Activated naive CD4-positive, alpha-beta T cell treated with anti-CD3 and anti-CD28 coated beads, Interleukin-2, amount 50 U/mL, for 24 hours (primary cell): ENCODE data around the gene ZMYND8.
A peak's percentile ranks its signal among the peaks of the same experiment; 100 is the strongest.

Experiments used
- H3K27ac Mint-ChIP-seq: one replicate; pipeline ENCODE4 v1.8.0; 2021; ENCODE audit warnings: mild to moderate bottlenecking, mixed read lengths
- H3K27me3 Mint-ChIP-seq: one replicate; pipeline ENCODE4 v1.8.0; 2021; ENCODE audit warnings: mixed read lengths
- H3K36me3 Mint-ChIP-seq: one replicate; pipeline ENCODE4 v1.8.0; 2021; ENCODE audit warnings: mixed read lengths
- H3K4me1 Mint-ChIP-seq: one replicate; pipeline ENCODE4 v1.8.0; 2021; ENCODE audit warnings: mixed read lengths
- H3K4me3 Mint-ChIP-seq: one replicate; pipeline ENCODE4 v1.8.0; 2021; ENCODE audit warnings: mild to moderate bottlenecking, mixed read lengths
- H3K9me3 Mint-ChIP-seq: one replicate; pipeline ENCODE4 v1.8.0; 2021; ENCODE audit warnings: mixed read lengths

Gene ZMYND8

DNA sequence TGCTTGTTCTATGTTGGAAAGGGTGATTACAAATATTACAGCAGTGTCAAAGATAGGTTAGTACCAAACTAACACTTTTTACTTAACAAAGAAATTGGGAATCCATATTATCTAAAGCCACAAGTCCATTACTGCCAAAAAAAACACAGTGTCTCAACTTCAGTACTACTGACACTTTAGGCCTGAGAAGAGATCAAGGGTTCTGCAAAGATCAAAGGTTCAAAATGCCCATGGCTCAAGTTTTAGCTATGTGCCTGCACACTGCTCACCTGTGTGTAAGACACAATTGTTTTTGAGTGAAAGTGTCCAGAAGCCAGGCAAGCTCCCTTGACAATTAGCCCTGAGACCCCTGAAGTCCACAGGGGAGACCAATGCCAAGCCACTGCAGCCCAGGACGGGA lies 132.6 kb downstream of the ZMYND8 start:
- Mint-ChIP-seq H3K36me3 (peaks cover 13% of the 10 kb centered on the region), H3K9me3 (no peaks in the 10 kb centered on the region), H3K4me3 (no peak overlapping the region), H3K27me3 (no peaks in the 10 kb centered on the region), H3K4me1 (no peaks in the 10 kb centered on the region), H3K27ac (no peak overlapping the region)

DNA sequence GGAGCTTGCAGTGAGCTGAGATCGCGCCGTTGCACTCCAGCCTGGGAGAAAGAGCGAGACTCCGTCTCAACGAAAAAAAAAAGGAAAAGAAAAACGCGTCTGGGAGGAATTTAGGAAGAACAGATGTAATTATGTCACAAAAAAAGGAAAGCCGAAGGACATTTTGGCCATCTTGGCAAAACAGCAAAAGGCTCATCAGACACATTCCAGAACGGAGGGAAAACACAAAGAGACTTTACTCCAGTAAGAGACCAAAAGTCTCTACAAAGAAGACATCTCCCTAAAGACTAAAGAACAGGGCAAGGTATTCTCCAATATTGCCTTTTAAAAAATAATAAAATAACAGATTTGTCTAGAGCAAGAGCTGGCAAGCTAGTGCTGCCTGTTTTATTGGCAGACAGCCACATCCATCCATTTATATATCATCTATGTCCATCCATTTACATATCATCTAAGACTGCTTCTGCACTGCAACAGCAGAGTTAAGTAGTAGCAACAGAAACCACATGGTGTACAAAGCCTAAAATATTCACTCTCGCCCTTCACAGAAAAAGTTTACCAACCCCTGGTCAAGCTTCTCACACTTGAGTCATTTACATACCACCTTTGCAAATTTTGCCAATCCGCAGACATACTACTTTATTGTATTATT lies 133.9 kb downstream of the ZMYND8 start:
- H3K27me3 Mint-ChIP-seq: no peaks in the 10 kb centered on the region
- peaks cover 19% of the 10 kb centered on the region for H3K36me3 Mint-ChIP-seq
- H3K4me3 Mint-ChIP-seq: no peak overlapping the region
- no peaks in the 10 kb centered on the region for H3K4me1 Mint-ChIP-seq
- no peaks in the 10 kb centered on the region for H3K9me3 Mint-ChIP-seq
- H3K27ac Mint-ChIP-seq: peak overlapping the region; percentile 30

DNA sequence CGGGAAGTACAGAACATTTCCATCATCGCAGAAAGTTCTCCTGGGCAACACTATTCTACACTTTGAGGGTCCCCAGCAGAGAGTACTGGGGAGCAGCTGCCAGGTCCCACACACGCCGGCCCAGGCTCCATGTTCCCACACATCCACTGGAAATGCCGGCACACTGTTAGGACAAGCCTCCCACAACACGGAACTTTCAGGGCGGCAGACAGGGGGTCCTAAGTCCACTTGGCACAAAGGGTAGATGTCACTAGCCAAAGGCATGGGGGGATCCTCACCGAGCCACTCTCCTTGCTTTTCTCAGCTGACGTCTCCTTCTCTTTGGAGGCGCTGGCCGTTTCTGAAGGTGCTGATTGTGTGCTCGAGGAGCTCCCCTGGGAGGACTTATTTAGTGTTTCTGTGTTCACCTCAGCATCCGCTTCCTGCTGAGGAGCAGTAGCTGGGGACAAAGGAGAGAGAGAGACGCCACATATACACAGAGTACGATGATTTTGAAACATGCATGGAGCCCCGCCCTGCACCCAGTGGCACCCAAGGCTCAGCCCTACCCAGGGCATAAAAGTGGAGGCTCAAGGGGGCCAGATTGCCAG lies 135.4 kb downstream of the ZMYND8 start:
- no peak overlapping the region for H3K27ac Mint-ChIP-seq
- no peaks in the 10 kb centered on the region for H3K9me3 Mint-ChIP-seq
- peaks cover 19% of the 10 kb centered on the region for H3K36me3 Mint-ChIP-seq
- no peaks in the 10 kb centered on the region for H3K27me3 Mint-ChIP-seq
- H3K4me1 Mint-ChIP-seq: no peaks in the 10 kb centered on the region
- no peak overlapping the region for H3K4me3 Mint-ChIP-seq

DNA sequence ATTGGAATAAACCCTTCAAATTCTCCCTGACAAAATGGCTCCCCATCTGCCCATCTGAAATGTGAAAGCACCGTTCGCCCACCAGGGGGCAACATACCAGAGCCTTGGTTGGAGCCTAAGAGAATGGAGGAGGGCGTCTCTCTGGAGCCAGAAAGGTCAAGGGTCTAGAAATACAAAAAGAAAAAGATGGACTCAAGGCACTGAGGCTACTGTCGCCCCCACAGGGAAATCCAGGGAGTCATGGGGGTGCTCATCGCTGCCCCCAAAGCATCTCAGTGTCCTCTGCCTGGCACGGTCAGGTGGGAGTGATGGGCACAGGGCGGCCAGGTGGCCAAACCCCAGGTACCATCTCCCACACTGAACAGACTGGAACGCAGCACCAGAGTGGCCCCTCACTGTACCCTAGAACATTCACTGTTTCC lies 136.3 kb downstream of the ZMYND8 start:
- Mint-ChIP-seq H3K36me3 (peaks cover 22% of the 10 kb centered on the region), H3K9me3 (no peaks in the 10 kb centered on the region), H3K27ac (no peak overlapping the region), H3K4me3 (no peak overlapping the region), H3K4me1 (no peaks in the 10 kb centered on the region), H3K27me3 (no peaks in the 10 kb centered on the region)

DNA sequence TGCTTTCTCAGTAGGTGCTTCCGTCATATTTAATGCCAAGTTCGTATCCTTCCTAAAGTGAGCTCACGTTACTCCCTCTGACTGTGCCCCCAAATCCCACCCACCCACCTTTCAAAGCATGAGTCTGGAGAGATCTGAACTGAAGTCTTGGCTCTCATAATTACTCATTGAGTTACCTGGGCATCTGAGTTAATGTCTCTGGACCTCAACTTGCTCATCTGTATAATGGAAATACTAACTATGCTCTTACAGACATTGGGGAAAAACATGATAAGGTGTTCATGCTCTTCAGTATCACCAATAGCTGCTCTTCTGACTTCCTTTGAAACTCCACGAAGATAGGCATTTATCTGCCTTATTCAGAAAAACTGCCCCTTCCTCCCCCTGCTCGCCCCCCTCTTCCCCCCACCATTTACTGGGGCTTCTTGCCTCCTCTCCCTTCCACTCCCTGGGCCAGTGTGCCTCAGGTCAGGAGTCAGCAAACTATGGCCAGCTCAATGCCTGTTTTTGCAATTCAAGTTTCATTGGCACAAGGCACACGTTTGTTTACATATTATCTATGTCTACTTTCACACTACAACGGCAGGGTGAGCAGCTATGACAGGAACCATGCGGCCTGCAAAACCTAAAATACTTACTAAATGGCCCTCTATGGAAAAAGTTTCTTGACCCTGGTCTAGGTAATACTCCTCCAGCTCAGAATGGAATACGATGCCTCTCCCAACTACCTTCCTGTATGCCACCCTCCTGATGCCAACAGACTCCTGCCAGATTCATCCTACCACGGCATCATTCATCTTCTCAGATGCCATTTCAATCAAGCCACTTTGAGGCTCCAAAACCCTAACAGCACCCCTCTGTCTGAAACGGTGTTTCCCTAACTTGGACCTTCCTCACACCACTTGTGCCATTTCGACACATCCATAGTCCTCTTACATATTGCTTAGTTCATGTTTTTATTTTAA lies 138.7 kb downstream of the ZMYND8 start:
- H3K27ac Mint-ChIP-seq: no peak overlapping the region
- H3K4me3 Mint-ChIP-seq: no peak overlapping the region
- H3K4me1 Mint-ChIP-seq: no peaks in the 10 kb centered on the region
- no peaks in the 10 kb centered on the region for H3K9me3 Mint-ChIP-seq
- no peaks in the 10 kb centered on the region for H3K27me3 Mint-ChIP-seq
- H3K36me3 Mint-ChIP-seq: peaks cover 15% of the 10 kb centered on the region

DNA sequence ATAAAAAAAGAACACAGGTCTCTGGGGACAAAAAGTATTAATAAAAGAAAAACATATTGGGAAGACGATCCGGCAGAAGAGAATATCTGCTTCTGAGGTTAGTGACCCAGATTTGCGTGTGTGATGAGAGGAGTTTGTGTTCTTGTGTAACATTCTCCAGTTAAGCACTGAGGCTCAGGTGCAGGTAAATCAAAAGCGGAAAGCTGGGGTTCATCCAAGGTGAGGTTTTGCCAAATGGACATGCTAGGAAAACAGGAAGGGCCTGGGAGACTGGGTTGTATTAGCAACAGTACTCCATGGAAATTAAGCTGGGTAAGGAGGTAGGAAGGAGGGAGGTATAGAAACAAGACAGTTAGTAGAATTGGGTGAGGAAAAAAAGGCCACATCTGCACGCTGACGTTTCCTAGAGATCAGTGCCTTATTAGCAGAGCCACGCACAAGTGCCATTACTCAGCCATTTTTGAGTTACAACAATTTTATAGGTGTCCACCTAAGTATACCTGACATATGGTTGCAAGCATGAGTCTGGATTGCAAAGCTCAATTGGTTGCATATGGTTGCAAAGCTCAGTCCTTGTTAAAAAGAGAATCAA lies 139.6 kb downstream of the ZMYND8 start:
- no peaks in the 10 kb centered on the region for H3K27me3 Mint-ChIP-seq
- H3K27ac Mint-ChIP-seq: peak overlapping the region; percentile 52
- no peak overlapping the region for H3K4me3 Mint-ChIP-seq
- no peaks in the 10 kb centered on the region for H3K4me1 Mint-ChIP-seq
- H3K36me3 Mint-ChIP-seq: peaks cover 12% of the 10 kb centered on the region
- H3K9me3 Mint-ChIP-seq: no peaks in the 10 kb centered on the region

DNA sequence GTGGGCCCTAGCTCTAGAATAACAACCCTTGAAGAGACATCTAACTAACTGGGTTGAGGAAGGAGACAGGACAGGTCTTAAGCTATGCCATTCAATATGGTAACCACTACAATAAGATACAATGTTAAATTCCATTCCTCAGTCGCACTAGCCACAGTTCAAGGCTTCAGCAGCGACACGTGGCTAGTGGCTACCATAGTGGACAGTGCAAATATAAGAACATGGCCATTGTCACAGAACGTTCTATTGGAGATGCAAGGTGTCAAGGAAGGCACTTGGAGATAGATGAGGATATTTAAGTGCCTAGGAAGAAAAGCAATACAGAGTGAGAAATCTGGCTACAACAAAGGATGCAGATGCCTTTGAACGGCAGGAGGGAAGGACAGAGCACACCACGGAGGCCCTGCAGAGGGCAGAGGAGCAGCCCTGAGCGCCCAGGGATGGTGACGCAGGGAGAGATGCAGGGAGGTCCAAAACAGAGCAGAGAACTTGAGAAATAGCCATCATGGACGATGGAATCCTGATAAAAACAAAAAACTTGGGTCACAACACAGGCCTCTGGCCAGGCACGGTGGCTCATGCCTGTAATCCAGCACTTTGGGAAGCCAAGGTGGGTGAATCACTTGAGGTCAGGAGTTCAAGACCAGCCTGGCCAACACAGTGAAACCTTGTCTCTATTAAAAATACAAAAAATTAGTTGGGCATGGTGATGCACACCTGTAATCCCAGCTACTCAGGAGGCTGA lies 140.7 kb downstream of the ZMYND8 start:
- H3K9me3 Mint-ChIP-seq: no peaks in the 10 kb centered on the region
- no peaks in the 10 kb centered on the region for H3K4me1 Mint-ChIP-seq
- no peaks in the 10 kb centered on the region for H3K27me3 Mint-ChIP-seq
- H3K36me3 Mint-ChIP-seq: peaks cover 12% of the 10 kb centered on the region
- H3K4me3 Mint-ChIP-seq: no peak overlapping the region
- H3K27ac Mint-ChIP-seq: peak overlapping the region; percentile 92

DNA sequence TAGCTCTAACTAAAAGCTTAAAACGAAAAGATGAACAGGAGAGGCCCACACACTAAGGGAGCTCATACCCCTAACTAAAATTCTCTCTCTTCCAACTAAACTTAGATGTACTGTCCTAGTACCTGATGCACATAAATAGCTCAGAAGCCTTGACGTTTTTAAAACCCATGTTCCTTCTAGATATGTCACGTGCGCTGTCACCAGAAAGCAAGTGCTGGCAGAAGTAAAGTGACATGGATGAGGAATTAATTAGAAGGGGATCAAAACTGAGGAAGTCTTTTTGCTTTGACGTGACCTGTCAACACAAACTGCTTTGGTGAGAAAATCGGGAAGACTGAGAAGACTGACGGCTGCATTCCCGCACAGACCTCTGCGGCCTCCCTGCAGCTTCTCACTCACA lies 142.5 kb downstream of the ZMYND8 start:
- Mint-ChIP-seq H3K27ac (no peak overlapping the region), H3K27me3 (no peaks in the 10 kb centered on the region), H3K36me3 (peaks cover 11% of the 10 kb centered on the region), H3K4me3 (no peak overlapping the region), H3K4me1 (no peaks in the 10 kb centered on the region), H3K9me3 (no peaks in the 10 kb centered on the region)

DNA sequence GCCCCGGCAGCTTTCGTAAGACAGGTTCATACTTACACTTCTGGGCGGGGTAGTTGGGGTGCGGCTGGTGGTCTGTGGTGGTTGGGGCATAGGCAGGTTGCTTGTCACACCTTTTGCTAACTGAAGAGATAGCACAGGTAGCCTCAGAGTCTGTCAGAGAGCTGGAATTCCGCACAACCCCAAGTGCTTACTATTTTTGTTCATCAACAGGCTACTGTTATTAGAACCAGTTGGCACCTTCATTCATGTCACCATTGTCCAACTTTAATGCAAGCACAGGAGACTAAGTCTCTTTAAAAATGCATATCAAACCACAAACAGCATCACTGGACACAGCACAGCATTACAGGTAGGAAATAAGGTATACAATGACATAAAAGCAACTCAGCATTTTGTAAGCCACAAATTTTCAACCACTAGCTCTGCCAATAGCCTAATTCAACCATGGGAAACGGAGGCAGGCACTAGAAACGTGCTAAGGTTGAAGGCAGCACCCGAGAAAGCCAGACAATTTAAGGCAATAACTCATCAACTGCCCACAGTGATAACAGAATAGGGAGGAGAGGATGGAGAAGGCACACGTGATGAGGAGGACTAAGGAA lies 143.8 kb downstream of the ZMYND8 start:
- Mint-ChIP-seq H3K27me3 (no peaks in the 10 kb centered on the region), H3K4me1 (no peaks in the 10 kb centered on the region), H3K9me3 (no peaks in the 10 kb centered on the region), H3K36me3 (peaks cover 5% of the 10 kb centered on the region), H3K4me3 (no peak overlapping the region), H3K27ac (no peak overlapping the region)

DNA sequence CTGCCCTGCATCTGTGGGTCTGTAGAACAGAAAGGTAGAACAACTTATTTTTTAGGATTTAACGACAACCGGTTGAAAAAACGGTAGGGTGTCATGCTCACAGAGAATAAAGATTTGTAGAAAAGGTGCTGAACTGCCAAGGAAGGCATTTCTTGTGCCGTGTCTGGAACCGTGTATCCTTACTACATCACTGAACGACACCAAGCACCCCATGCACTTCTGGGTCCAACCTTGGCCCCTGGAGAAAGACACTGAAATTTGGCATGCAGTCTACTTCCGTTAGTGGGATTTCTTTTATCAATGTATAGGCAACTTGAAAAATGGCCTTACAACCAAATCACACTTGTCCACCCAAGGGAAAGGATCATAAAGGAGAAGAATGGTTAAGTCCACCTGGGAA lies 145.5 kb downstream of the ZMYND8 start:
- H3K27me3 Mint-ChIP-seq: no peaks in the 10 kb centered on the region
- no peak overlapping the region for H3K4me3 Mint-ChIP-seq

DNA sequence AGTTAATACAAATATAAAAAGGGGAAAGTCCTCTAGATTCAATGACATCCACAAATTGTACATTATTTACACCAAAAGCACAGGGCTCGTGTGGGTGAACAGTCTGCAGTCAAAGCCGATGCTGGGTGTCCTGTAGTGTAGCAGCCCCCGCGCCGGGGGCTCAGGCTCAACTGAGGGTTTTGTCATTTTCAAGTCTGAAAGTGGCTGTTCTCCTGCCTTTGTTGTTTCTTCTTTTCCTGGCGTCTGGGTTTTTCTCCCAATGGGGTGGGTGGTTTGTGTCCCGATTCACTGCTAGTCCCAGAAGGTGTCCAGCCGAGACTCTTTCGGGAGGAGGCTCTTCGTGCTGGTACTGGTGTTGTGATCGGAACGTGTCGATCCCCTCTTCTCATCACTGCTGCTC lies 146.0 kb downstream of the ZMYND8 start:
- H3K27ac Mint-ChIP-seq: no peak overlapping the region
- peaks cover 2% of the 10 kb centered on the region for H3K36me3 Mint-ChIP-seq
- H3K9me3 Mint-ChIP-seq: no peaks in the 10 kb centered on the region
- no peak overlapping the region for H3K4me3 Mint-ChIP-seq
- no peaks in the 10 kb centered on the region for H3K4me1 Mint-ChIP-seq
- no peaks in the 10 kb centered on the region for H3K27me3 Mint-ChIP-seq

More for the DNA sequence above, 145.5 kb downstream of the ZMYND8 start:
- Mint-ChIP-seq H3K27ac (no peak overlapping the region), H3K9me3 (no peaks in the 10 kb centered on the region), H3K4me1 (no peaks in the 10 kb centered on the region), H3K36me3 (peaks cover 5% of the 10 kb centered on the region)

DNA sequence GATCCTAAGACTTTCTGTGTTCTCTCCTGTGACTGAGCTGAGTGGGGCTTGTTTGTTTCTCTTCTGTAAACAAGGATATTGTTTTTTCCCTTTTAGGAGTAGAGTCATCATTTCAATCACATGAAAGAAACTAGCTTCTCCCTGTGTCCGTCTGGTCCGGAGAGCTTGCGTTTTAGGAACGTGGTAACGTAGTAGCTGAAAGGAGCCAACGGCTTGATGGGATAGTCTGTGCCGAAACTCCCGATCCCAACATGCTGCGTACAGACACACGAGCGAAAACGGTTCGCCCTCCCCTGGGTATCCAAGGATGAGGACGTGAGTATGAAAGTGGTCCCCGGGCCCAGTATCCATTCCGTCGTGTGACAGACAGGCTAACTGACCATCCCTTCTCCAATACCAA lies 146.5 kb downstream of the ZMYND8 start:
- Mint-ChIP-seq H3K27me3 (no peaks in the 10 kb centered on the region), H3K27ac (no peak overlapping the region), H3K4me1 (no peaks in the 10 kb centered on the region), H3K36me3 (peaks cover 2% of the 10 kb centered on the region), H3K9me3 (no peaks in the 10 kb centered on the region), H3K4me3 (no peak overlapping the region)

DNA sequence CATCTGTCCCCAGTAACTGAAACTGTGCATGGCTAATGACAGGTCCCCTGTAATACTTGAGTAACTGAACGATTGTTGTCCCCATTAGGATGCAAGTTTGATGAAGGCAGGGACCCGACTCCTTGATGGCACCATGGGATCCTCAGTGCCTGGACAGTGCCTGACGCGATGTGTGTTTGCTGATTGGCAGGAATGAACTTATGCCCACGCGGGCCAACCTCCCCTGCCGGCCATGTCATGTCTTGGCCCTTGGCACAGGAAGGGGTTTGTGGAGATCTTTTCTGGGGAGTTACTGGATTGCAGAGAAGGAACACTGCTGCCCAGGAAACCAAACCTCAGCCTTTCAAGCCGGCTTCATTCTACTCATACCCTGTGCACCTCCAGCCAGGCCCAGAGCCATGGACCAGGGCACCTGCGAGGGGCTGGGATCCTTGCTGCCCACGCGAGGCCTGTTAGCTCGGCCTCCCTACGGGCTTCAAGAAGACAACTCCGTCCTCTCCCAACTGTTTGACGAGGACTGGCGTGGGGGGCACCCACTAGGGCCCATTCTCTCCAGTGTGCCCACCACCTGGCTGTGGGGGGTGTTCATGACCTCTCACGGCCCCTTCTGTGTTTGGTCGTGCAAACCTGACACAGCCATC lies 147.8 kb downstream of the ZMYND8 start:
- Mint-ChIP-seq H3K9me3 (no peaks in the 10 kb centered on the region), H3K4me1 (no peaks in the 10 kb centered on the region), H3K27ac (peak overlapping the region; percentile 23), H3K4me3 (no peak overlapping the region), H3K36me3 (peaks cover 2% of the 10 kb centered on the region), H3K27me3 (no peaks in the 10 kb centered on the region)

DNA sequence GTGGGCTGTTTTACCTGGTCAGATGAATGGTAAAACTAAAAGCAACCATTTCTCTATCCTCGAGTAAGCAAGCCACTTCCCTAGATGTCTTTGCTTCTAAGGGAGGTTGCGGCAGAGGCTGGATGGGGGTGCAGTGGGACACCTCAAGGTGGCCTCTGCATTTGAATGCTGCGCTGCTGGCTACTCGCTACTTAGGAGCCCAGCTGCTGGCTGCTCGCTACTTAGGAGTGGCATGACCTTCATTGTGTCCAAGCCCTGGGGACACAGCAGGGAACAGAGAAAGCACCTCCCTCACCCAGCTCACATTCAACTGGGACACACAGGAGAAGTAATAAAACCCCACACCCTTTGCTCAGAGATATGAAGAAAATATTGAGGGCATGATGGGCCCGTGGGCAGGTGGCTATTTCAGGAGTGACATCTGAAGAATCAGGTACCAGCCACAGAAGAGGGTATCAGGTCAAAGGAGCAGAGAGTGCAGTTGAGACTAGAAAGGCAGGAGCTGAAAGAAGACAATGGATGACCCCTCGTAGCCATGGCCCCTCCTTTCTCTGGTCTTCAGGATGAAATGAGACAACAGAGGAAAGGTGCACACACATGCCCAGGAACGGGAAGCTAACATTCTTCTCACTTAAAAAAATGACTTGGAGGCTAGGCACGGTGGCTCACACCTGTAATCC lies 149.4 kb downstream of the ZMYND8 start:
- H3K27me3 Mint-ChIP-seq: no peaks in the 10 kb centered on the region
- H3K4me3 Mint-ChIP-seq: no peak overlapping the region
- H3K4me1 Mint-ChIP-seq: no peaks in the 10 kb centered on the region
- H3K27ac Mint-ChIP-seq: peak overlapping the region; percentile 0
- no peaks in the 10 kb centered on the region for H3K9me3 Mint-ChIP-seq
- peaks cover 2% of the 10 kb centered on the region for H3K36me3 Mint-ChIP-seq
